ENCODE measurements around the gene MAEL.

GRCh38 chr1:166981589-166981988 is 7.5 kb upstream of the MAEL start:
- no peak for TF ChIP-seq JUND (IDR thresholded peaks at IDR 0.05)
- TF ChIP-seq REST (IDR thresholded peaks at IDR 0.05; ENCODE audit: low read depth): no peak
- TF ChIP-seq POLR2A (IDR thresholded peaks at IDR 0.05; ENCODE audit: borderline replicate concordance, extremely low read depth, insufficient read depth, insufficient read length): no peak
- no peak for TF ChIP-seq EZH2 (IDR thresholded peaks at IDR 0.05)
- TF ChIP-seq EZH2phosphoT487 (IDR thresholded peaks at IDR 0.05; ENCODE audit: borderline replicate concordance): no peak
- TF ChIP-seq CTCF (IDR thresholded peaks at IDR 0.05 in 2 of 3, conservative IDR thresholded peaks at IDR 0.05 in 1 of 3; ENCODE audit: borderline replicate concordance in 1 of 3, insufficient read depth in 1 of 3, low read depth in 2 of 3, low read length in 2 of 3): no peak
- TF ChIP-seq POLR2AphosphoS5 (IDR thresholded peaks at IDR 0.05; ENCODE audit: low read depth, low read length): no peak
